Stimulated activated naive CD4-positive, alpha-beta T cell (primary cell): Measurements from ENCODE around the gene FMO2.
A peak's percentile ranks its signal among the peaks of the same experiment; 100 is the strongest.

ENCODE experiments used
- DNase-seq, 6 experiments: peaks; one replicate each; lab custom pipeline; 2025; lab: John Stamatoyannopoulos, UW

Gene FMO2

DNA sequence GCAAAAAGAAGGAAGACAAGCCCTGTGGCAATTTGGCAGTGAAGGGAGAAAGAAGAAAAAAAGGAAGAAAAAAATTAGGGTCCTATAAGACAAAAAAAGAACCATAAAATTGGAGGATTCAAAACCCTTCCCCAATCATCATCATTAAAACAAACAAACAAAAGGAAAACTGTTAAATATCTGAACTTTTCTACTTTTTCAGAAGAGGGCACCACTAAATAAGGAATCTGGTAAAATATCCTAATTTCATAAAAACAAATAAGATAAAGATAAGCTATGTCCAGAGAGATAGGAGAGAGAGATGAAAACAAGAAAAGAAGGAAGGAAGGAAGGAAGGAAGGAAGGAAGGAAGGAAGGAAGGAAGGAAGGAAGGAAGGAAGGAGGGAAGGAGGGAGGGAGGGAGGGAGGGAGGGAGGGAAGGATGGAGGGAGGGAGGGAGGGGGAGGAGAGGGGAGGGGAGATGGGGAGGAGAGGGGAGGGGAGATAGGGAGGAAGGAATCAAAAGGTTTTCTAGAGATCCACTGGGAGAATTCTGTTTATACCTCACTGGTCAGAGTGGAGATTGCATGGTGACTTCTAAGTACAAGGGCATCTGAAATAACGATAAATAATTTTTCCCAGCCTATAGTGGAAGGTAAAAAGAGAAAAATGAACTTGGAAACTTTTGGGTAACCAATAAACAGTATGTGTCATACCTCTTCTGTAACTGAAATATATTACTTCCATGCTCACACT is 10.4 kb upstream of the FMO2 start:
- DNase-seq: no peak

DNA sequence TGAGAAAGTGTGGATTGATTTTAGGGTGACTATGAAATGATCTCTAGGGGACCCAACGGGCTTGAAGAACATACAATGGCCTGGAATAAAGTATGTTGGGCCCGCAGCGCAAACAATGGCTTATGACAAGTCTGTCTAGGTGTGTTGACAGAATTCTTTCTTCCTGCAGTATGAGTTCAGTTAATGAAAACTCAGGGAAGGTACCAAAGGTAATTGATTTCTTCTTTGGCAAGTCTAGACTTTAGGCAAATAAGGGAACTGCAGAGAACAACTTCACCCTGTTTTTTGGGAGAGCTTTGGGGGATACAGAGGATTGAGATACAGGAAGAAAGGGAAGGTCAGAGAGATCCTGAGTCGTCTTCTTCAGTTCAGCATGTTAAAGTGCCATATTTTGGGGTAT is 7.8 kb upstream of the FMO2 start:
- no peak for DNase-seq

DNA sequence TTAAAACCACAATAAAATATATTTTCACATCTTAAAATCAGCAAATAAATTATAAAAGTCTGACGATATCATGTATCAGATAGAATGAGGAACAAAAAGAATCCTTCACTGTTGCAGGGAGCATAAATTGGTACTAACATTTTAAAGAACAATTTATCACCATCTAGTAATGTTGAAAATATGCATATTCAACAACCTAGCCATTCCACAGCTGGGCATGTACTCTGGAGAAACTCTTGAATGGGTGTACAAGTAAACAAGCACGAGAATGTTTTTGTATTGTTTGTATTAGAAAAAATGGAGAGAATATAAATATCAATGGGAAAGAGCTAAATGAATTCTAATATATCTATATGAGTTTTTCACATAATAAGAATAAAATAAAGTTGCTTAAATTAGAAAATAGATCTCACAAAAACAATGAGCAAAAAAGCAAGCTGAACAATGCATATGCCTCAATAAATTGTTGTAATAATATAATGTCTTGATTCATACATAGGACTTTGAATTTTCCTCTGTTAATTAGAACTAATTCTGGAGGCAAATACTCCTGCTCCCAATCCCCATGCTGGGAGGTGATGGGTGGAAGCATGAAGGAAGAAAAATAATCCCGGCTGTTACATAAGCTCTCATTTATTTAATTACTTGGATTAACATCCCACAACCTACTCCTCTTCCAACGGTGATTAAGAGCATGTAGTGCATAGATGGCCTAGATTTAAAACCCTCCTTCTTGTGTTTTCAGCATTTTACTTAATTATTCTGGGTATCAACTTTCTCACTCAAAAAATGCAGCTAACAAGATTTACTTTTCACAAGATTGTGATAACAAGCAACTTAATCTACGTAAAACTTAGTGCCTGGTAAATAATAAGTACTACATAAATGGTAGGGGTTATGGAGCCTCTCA is 5.5 kb upstream of the FMO2 start:
- no peak for DNase-seq

DNA sequence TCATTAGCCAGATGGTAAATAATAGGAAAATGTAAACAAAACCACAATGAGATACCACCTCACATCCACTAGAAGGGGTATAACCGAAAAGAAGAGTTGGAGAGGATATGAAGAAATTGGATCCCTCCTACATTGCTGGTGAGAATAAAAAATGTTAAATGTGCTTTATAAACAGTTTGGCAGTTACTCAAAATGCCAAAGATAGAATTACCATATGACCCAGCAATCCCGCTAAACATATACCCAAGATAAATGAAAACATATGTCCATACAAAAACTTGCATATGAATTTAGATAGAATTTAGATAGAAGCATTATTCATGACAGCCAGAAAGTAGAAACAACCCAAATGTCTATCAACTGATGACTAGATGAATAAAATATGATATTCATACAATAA is 4.4 kb upstream of the FMO2 start:
- no peak for DNase-seq

DNA sequence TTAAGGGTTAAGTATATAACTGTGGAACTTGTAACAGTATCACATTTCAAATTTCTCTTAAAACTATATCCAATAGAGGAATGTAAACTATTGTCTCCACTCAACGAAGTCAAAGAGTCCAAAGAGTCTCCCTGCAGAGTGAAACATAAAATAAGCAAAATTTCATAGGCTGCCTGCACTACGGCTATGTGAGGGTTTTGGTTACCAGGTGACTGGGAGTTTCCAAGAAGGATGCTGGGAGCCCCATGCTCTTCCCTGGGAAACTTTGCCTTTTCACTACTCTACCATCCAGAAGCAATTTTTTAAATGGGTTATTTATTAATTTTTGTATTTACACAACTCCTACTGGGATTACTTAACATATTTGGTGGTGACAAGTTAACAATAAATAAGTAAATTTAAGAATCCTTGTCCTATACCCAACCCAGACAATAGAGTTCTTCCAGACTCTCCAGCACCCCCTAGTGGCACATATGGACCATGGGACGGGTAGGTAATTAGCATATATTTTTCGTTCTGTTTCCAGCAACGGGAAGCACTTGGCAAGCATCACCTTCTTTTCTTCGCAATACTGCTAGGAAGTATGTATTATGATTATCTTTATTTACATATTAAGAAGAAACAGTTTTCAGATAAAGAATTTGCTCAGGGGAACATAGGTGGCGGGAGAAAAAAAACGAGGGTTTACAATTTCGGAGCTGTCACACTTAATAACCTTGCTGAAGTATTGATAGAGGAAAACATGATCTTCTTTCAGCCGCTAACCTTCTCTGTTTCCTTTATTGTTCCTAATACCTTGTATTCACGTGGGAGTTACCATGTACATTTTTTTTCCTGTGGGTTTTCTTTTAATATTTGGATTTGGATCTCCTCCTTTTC is 3.5 kb downstream of the FMO2 start:
- peak in 3 of 6 experiments; percentile 10 to 15 (median 14) for DNase-seq

DNA sequence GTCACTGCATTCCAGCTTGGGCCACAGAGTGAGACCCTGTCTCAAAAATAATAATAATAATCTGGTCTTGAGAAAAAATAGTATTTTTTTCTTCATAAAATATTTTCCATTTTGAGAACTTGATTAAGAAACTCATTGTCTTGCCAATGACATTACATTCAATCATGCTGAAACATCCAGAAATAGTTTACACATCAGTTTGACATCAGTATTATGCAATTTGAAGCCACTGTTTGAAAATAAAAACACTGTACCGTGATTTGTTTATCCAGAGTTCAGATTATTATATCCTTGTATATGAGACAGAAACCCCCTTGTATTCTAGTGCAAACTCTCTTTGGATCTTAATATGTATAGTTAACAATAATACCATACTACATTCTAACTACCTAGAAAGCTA is 6.9 kb downstream of the FMO2 start:
- no peak for DNase-seq

DNA sequence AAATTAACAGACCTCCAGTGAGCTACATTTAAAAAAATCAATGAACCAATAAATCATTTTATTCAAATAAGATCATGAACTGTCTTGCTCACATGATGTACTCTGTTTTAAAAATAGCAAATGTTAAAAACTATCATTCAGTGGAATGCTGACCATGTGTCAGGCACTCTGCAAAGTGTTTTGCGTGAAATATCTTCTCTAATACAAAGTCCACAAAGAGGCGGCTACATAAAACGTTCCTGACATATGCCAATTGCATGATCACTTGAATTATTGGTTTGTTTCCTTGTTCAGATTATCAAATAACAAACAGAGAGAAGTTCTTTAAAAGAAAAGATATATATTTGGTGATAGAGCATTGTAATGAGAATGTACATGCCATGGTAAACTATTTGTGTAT is 10.7 kb downstream of the FMO2 start:
- DNase-seq: no peak

DNA sequence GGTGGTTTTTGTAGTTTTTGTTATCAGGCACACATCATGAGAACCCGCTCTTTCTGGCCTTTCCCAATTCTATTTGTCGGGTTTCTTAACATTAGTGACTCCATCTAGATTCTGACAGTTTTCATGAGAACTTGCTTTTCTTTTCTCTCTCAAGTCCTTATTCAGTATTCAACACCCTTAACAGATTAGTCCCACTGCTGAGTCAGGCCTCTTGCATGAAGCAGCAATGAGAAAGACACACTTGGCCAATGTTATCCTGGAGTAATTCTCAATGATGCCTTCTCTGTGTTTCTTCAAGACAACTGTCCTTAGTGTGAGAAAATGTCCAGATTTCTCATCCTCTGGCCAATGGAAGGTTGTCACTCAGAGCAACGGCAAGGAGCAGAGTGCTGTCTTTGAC is 11.3 kb downstream of the FMO2 start:
- no peak for DNase-seq

DNA sequence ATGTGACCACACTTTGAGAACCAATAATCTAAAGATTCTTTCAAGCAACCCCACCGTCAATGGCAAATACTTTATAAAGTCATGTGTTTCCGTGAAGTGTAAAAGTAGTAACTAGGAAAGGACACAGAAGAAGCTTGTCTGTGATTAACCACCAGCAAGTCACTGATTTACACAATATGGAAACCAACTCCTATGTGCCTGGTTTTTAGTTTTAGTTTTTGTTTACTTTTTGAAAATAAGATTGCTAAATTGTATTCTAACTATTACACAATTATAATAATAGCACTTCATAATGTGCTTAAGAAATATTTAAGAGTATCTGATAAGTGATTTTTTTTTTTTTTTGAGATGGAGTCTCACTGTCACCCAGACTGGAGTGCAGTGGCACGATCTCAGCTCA is 13.0 kb downstream of the FMO2 start:
- no peak for DNase-seq

DNA sequence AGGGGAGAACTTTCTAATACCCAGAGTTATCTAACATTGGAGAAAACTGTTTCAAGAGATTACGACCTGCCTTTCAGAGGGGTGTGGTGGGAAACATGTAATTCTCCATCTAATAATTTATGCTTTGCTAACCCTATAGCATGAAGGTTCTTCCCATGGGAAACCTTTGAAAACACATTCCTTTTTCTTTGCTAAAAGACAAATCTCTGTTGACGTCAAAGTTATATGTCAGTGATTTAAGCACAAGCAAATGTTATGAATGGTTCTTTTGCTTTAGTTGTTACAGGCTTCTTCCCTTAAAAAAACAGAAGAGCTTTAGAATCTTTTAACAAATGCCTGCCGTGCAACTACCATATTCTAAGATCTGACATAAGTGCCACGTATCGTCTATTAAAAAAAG is 19.2 kb downstream of the FMO2 start:
- no peak for DNase-seq

DNA sequence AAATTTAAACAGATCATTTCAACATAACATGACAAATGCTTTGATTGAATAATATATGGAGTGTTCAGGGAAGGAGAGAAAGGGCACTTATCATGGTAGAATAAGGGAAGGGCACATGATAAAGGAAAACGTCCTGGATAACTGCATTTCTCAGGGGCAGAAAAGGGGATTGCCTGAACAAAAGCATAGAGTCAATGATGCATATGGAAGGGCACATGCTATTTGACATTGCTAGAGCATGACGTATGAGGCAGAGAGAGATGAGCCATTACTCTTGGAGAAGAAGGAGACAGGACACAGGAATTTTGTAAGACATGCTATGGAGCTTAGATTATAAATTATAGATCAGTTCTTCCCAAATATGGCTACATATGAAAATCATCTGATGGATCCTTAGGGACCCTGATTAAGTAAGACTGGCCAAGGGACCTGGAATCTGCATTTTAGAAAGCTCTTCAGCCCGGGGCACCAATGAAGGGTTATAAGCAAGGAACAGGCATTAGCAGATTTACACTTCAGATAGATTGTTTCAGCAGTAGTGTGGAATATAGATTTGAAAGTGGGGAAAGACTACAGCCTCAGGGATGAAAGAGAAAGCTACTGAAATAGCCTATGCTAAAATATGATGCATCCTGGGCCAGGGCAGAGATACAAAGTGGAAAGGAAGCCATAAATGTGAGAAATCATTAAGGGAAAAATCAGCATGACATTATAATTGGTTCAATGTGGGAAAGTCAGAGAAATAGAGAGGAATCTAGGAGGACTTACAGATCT is 21.3 kb downstream of the FMO2 start:
- DNase-seq: no peak

DNA sequence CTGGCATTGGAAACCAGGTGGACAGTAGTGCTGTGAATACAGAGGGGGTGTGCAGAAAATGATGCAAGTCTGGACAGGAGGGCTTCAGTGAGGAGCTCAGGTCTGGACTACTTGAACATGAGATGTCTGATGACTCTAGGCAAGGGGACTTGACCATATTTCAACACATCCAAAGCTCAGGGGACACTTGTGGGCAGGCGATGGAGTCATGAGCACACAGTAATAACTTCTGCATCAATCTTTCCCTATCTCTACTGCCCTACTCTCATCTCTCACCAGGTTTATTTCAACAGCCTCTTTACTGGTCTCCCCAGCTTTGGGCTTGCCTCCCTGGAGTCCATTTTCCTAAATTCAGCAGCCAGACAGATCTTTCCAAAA is 21.9 kb downstream of the FMO2 start:
- DNase-seq: no peak

DNA sequence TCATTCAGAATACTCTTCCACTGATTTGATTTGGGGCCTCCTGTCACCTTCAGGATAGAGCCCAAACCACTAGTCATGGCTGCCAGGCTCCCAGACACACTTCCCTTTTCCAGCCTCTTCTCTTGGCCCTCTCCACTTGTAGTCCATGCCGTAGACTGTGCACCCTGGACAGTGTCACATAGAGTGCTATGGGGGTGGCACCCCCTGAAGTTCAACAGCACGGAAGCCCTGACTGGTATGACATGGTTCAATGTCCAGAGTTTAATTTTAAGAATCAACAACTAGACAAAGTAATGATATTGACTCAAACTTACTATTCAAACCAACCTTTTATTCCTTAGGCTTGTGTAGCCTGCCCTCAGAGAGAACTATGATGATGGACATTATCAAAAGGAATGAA is 22.3 kb downstream of the FMO2 start:
- DNase-seq: no peak

DNA sequence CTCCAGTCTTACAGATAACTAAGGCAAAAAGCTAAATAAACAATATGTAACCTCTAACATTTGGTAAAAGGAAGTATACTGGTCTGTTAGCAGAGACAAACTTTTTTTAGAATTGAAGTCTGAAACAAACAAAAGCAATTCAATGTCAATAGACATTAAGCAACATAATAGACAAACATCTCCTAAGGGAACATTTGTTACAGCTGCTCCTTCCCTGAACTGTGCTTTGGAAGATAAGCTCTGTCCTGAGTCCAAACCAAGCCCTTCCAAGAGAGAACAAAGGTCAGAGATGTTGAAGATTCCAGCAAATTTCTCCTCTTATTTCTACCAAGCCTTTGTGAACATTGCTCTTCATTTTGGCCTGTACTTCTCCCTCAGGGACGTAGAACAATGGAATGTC is 25.3 kb downstream of the FMO2 start:
- no peak for DNase-seq

DNA sequence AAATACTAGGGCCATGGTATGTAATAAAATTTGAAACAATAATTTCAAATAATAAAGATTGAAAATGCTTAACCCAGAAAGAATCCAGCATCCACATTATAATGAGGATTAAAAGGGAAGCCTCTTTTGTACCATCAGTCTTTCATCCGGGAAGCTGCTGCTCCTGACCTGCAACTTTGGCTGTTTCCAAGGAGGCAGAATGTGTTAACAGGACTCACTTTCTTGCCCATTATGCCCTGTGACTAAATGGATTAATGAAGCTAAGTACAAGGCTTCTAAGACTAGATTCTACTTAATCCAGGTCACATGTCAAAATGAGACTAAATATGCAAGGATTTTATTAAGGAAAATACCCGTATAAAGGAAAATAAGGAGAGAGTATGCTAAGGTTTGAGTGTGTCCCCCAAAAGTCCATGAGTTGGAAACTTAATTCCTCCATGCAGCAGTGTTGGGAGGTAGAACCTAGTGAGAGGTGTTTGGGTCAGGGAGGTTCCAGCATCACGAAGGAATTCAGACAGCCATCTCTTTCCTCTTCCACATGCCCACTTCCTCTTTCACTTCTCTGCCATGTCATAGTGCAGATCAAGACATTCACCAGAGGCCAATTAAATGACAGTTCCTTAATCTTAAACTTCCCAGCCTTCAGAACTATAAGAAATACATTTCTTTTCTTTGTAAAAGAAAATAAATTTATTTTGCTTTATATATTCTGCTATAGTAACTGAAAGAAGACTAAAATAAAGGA is 27.7 kb downstream of the FMO2 start:
- no peak for DNase-seq

DNA sequence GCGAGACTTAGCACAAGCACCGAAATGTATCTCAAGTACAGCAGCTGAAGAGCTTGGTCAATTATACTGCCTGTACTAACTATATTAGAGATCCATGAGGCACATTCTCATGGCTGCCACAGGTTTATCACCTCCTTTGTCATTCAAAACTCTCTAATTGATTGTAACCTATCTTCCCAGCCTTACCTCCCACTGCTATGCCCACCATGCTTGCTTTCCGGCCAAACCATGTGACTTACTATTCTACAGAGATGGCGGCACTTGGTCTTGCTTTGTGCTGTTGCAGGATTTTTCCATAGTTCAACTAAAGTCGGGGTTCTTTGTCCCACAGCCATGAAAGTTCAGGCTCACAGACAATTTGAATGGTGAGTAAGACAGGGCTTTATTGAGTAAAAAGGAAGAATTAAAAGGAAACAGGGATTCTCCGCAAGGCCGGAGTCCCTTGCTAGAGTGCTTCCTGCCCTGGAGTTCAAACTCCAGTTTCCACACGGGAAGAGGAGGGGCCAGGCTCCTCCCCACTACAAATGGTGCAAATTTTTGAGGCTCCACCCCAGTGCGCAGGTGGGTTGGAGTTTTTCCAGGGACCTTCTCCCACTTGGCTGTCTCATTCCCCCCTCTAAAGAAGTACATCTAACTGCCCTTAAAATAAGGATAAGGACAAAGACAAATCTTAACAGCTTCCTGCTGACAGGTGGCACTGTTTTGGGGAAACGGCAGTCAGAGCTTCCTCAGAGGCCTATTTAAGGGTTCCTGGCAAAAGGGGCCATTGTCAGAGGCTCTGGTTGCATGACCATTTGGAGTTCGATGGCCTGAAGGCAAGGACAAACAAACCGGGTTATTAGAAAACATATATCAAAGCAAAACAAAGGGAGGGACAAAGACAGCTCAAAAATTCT is 28.7 kb downstream of the FMO2 start:
- DNase-seq: no peak

DNA sequence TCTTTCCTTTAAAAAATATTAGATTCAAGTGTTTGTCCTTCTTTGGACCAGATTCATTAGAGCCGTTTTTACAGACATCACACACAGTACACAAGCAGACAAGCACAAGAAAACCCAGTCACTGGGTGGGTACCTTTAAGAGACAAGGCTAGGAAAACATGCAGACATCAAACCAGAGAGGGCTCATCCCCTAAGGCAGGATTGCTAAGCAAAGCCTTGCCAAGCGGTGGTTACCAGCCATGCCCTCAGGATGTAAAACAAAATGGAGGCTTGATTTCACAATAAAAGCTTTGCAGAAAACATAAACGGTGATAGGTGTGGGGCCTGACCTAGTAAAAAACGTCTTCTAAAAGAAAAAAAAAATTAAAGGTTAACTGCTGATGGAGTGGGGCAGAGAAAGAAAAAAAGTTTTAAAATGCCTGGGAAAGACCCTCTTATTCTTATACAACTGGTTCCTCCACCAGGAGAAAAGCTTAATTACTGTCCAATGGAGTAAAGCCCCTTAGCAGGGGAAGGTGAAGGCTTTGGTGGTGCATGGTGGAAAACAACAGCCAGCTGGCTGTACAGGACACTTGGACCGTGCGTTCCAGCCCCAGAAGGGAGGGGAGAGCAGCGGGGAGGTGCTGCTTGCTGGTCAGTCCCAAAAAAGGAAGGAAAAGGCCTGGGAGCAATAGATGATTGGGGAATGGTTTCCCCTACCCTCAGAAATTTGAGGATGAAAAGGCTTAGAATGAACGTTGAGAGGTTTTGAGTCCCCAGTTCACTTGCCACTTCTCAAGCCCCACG is 32.8 kb downstream of the FMO2 start:
- DNase-seq: no peak

DNA sequence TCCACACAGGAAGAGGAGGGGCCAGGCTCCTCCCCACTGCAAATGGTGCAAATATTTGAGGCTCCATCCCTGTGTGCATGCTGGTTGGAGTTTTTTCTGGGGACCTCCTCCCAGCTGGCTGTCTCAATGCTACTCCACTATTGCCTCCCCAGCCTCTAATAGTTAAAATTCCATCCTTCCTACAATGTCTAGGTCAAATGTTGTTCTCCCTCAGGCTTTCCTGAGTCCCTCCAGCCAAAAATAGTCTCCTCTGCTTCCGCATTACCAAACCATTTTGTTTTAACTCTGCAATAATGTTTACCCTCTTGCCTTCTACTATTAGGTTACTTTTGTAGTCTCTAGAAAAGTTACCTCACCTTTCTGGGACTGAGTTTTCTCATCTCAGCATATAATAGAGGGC is 33.6 kb downstream of the FMO2 start:
- no peak for DNase-seq
